Hepatocyte (in vitro differentiated cells): ENCODE measurements around the gene NPHP4. TPM values are rescaled to one million over a fixed set of nuclear protein-coding genes. Genes with fewer than 3 reads are reported as not detected.
"Not testable (repeated sequence)": the region's sequence is repeated elsewhere in the genome, so short reads cannot be mapped to it uniquely, and the experiment has no call there.

Source experiments
- DNase-seq: peaks from one replicate; pipeline ENCODE4 v3.0.0-alpha.2; 2016; ENCODE audit warnings: low spot score
- H2AFZ ChIP-seq: fragments of 200-600 bp; sonication (generic); 2 replicates; pipeline ENCODE4 v1.6.0; 2016; ENCODE audit warnings: antibody characterized with exemption, mild to moderate bottlenecking
- H3K27ac ChIP-seq: fragments of 200-600 bp; sonication (generic); 2 replicates; pipeline ENCODE4 v1.5.1; 2016; ENCODE audit warnings: mild to moderate bottlenecking
- H3K27me3 ChIP-seq: fragments of 200-600 bp; sonication (generic); 2 replicates; pipeline ENCODE4 v1.6.1; 2016
- H3K36me3 ChIP-seq: fragments of 200-600 bp; sonication (generic); replicated peaks from 2 replicates; pipeline ENCODE4 v1.5.1; 2016; ENCODE audit warnings: low read depth; ENCODE audit not compliant: insufficient read depth
- H3K4me1 ChIP-seq: fragments of 200-600 bp; sonication (generic); 2 replicates; pipeline ENCODE4 v1.5.1; 2016; ENCODE audit warnings: mild to moderate bottlenecking, moderate library complexity; ENCODE audit not compliant: insufficient read depth
- H3K4me2 ChIP-seq: fragments of 200-600 bp; sonication (generic); 2 replicates; pipeline ENCODE4 v1.6.0; 2016
- H3K4me3 ChIP-seq: fragments of 200-600 bp; sonication (generic); 2 replicates; pipeline ENCODE4 v1.5.1; 2016; ENCODE audit warnings: mild to moderate bottlenecking
- H3K79me2 ChIP-seq: fragments of 200-600 bp; sonication (generic); 2 replicates; pipeline ENCODE4 v1.6.0; 2017; ENCODE audit warnings: mild to moderate bottlenecking
- H3K9me2 ChIP-seq: fragments of 200-600 bp; sonication (generic); replicated peaks from 2 replicates; pipeline ENCODE4 v1.6.0; 2017; ENCODE audit warnings: mild to moderate bottlenecking; ENCODE audit not compliant: insufficient read depth
- H3K9me3 ChIP-seq: fragments of 200-600 bp; sonication (generic); 2 replicates; pipeline ENCODE4 v1.5.1; 2016; ENCODE audit warnings: low read depth, mild to moderate bottlenecking
- H4K20me1 ChIP-seq: fragments of 200-600 bp; sonication (generic); 2 replicates; pipeline ENCODE4 v1.6.0; 2016; ENCODE audit warnings: mild to moderate bottlenecking; ENCODE audit not compliant: insufficient read depth, poor library complexity, severe bottlenecking
- CTCF ChIP-seq: fragments of 200-600 bp; sonication (generic); IDR thresholded peaks from 2 replicates; pipeline ENCODE4 v1.5.1; 2016; ENCODE audit warnings: antibody characterized with exemption, mild to moderate bottlenecking; ENCODE audit not compliant: poor library complexity
- EZH2 ChIP-seq: fragments of 200-600 bp; sonication (generic); IDR thresholded peaks from 2 replicates; pipeline ENCODE4 v1.6.1; 2016; ENCODE audit warnings: antibody characterized with exemption, mild to moderate bottlenecking, borderline replicate concordance
- EZH2phosphoT487 ChIP-seq: fragments of 200-600 bp; sonication (generic); IDR thresholded peaks from one replicate; pipeline ENCODE4 v1.6.1; 2018; ENCODE audit warnings: antibody characterized with exemption, mild to moderate bottlenecking, low read depth, moderate library complexity; ENCODE audit not compliant: unreplicated experiment, severe bottlenecking
- WGBS: methylation state at CpG from one replicate; pipeline ENCODE4 v1.1.6; 2016; ENCODE audit warnings: low lambda C conversion rate; ENCODE audit errors: missing lambda C conversion rate; 5-methylcytosine and 5-hydroxymethylcytosine counted together
- polyA plus RNA-seq: library from polyadenylated mRNA; unstranded; fragments of >200 nt; fragmentation: Nextera tagmentation; extraction: Ambion mirVana; gene quantifications from 2 replicates; pipeline ENCODE4 v1.2.1, GENCODE V29; 2016
- total RNA-seq: library from RNA; depleted of rRNA; stranded (reverse); fragments of >200 nt; gene quantifications from 2 replicates; pipeline ENCODE4 v1.2.3, GENCODE V29; 2014

The NPHP4 gene
- total and polyA plus RNA-seq, 2 experiments from 2014 or later: 5.6 to 6.0 TPM

GRCh38 chr1:5893699-5894278 is 98.4 kb downstream of the NPHP4 start:
- not testable (repeated sequence) for H3K9me3 ChIP-seq, DNase-seq, H3K4me2 ChIP-seq, H3K27ac ChIP-seq, H3K79me2 ChIP-seq, H2AFZ ChIP-seq, H3K4me1 ChIP-seq, H3K27me3 ChIP-seq, H3K36me3 ChIP-seq, H4K20me1 ChIP-seq, H3K9me2 ChIP-seq, H3K4me3 ChIP-seq
- 87% methylated on average over 12 of the region's 12 CpGs for WGBS
- TF ChIP-seq CTCF: peak; percentile 18

DNA sequence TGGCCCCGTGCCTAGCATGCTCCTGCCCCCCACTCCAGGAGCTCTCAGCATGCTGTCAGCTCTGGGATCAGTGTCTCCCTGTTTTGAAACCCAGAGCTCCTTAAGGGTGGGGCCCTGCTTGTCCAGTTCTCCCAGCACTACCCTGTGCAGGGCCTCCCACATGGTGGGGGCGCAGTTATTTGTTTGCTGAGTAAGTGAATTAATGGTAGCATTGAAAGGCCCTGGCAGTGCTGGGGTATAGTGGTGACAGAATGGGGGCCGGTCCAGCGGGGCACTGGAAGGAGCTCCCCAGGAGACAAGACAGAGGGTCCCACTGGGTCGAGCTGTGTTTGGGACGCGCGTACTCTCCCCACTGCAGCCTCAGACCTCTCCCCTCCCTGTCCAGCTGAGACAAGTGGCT is 99.9 kb downstream of the NPHP4 start:
- H3K9me3 ChIP-seq: no peaks in the 10 kb centered on the region
- no peak overlapping the region for H3K27ac ChIP-seq
- H3K27me3 ChIP-seq: no peaks in the 10 kb centered on the region
- H3K4me3 ChIP-seq: no peak overlapping the region
- H3K4me2 ChIP-seq: no peak overlapping the region
- no peak for DNase-seq
- no peak overlapping the region for H2AFZ ChIP-seq
- H3K36me3 ChIP-seq: no peaks in the 10 kb centered on the region
- no peaks in the 10 kb centered on the region for H3K79me2 ChIP-seq
- no peak for TF ChIP-seq EZH2phosphoT487
- H3K9me2 ChIP-seq: no peaks in the 10 kb centered on the region
- H3K4me1 ChIP-seq: no peaks in the 10 kb centered on the region
- 97% methylated on average over 8 of the region's 8 CpGs for WGBS
- H4K20me1 ChIP-seq: no peaks in the 10 kb centered on the region

DNA sequence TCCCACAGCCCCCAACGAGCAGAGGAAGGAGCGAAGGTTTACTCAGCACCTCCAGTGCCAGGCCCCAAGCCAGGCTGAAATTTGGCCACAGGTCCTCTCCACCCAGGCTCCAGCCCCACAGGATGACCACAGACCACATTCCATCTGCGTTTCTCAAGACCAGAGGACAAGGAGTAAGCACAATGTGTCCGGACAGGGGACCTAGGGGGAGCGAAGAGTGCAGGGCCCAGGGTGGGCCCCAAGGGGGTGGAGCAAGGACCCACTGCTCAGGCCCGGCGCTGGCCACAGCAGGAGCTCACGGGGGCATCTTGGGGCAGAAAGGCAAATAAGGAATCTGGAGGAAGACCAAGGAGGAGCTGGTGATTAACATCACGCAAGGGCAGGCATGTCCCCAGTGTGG is 100.5 kb downstream of the NPHP4 start:
- H3K9me2 ChIP-seq: no peaks in the 10 kb centered on the region
- 91% methylated on average over 9 of the region's 9 CpGs for WGBS
- no peak overlapping the region for H2AFZ ChIP-seq
- H3K9me3 ChIP-seq: no peaks in the 10 kb centered on the region
- no peak overlapping the region for H3K4me3 ChIP-seq
- no peaks in the 10 kb centered on the region for H3K36me3 ChIP-seq
- H4K20me1 ChIP-seq: no peaks in the 10 kb centered on the region
- H3K4me1 ChIP-seq: no peaks in the 10 kb centered on the region
- H3K27me3 ChIP-seq: no peaks in the 10 kb centered on the region
- no peak for DNase-seq
- no peak overlapping the region for H3K4me2 ChIP-seq
- no peak for TF ChIP-seq EZH2phosphoT487
- no peak for TF ChIP-seq EZH2
- TF ChIP-seq CTCF: no peak
- no peak overlapping the region for H3K27ac ChIP-seq
- H3K79me2 ChIP-seq: no peaks in the 10 kb centered on the region

DNA sequence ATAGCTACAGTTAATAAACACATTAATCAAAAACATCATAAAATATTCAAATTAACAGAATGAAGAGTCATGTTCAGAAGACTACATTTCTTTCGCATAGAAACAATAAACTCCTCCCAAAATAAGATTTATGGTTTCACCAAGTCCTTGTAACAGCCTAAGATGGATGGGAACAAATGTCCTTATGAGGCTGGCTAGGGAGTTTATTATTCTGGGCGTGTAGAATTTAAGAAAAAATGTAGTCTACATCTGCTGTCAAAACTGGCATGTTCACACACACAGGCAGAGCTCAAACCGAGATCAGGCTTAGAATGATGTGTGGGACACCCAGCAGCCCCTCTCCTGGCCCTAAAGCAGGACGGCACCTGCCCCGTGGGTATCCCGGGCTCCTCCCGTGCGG is 101.1 kb downstream of the NPHP4 start:
- TF ChIP-seq EZH2phosphoT487 (no peak), CTCF (no peak), EZH2 (no peak)

More for the DNA sequence above, 101.1 kb downstream of the NPHP4 start:
- DNase-seq: no peak
- no peaks in the 10 kb centered on the region for H3K9me3 ChIP-seq
- H4K20me1 ChIP-seq: no peaks in the 10 kb centered on the region
- H3K9me2 ChIP-seq: no peaks in the 10 kb centered on the region
- no peak overlapping the region for H2AFZ ChIP-seq
- H3K27me3 ChIP-seq: no peaks in the 10 kb centered on the region
- H3K36me3 ChIP-seq: no peaks in the 10 kb centered on the region
- H3K27ac ChIP-seq: no peak overlapping the region
- H3K79me2 ChIP-seq: no peaks in the 10 kb centered on the region
- H3K4me1 ChIP-seq: no peaks in the 10 kb centered on the region
- no peak overlapping the region for H3K4me3 ChIP-seq
- no peak overlapping the region for H3K4me2 ChIP-seq
- 94% methylated on average over 8 of the region's 8 CpGs for WGBS
